ENCODE data around the gene METAP1D.

Gene METAP1D

GRCh38 chr2:172093416-172094293 lies 93.9 kb downstream of the METAP1D start:
- Histone ChIP-seq H3K36me3 (ENCODE audit: control insufficient read depth in 2 of 2, insufficient read depth in 2 of 2, low read length in 2 of 2) (no peaks in the 10 kb centered on the region), H3K4me3 (ENCODE audit: low read length in 2 of 2) (no peak overlapping the region), H3K27me3 (ENCODE audit: control insufficient read depth in 1 of 2, insufficient read depth in 2 of 2, low read length in 2 of 2) (peaks cover 88 to 100% of the 10 kb centered on the region in 2 donors), H3K9ac (ENCODE audit: low read length in 2 of 2) (no peak overlapping the region), H3K27ac (ENCODE audit: low read length) (no peak overlapping the region), H3K9me3 (ENCODE audit: control insufficient read depth in 2 of 2, low read length in 2 of 2) (no peaks in the 10 kb centered on the region), H3K4me1 (ENCODE audit: control insufficient read depth, insufficient read depth, low read length) (peaks cover 30% of the 10 kb centered on the region)

- Histone ChIP-seq H3K4me3 (ENCODE audit: low read length in 2 of 2) (peak overlapping the region; percentile 35 to 61), H3K27ac (ENCODE audit: low read length) (no peak overlapping the region)
Measured at GRCh38 chr2:172094294-172095145, 94.8 kb downstream of the METAP1D start.

GRCh38 chr2:172095146-172095904 lies 95.6 kb downstream of the METAP1D start:
- Histone ChIP-seq H3K9me3 (ENCODE audit: control insufficient read depth in 2 of 2, low read length in 2 of 2) (no peaks in the 10 kb centered on the region), H3K4me3 (ENCODE audit: low read length in 2 of 2) (peak overlapping the region; percentile 35 to 61), H3K36me3 (ENCODE audit: control insufficient read depth in 2 of 2, insufficient read depth in 2 of 2, low read length in 2 of 2) (no peaks in the 10 kb centered on the region), H3K4me1 (ENCODE audit: control insufficient read depth, insufficient read depth, low read length) (peaks cover 41% of the 10 kb centered on the region), H3K27me3 (ENCODE audit: control insufficient read depth in 1 of 2, insufficient read depth in 2 of 2, low read length in 2 of 2) (peaks cover 82 to 100% of the 10 kb centered on the region in 2 donors), H3K27ac (ENCODE audit: low read length) (no peak overlapping the region), H3K9ac (ENCODE audit: low read length in 2 of 2) (no peak overlapping the region)

More at GRCh38 chr2:172094294-172095145, 94.8 kb downstream of the METAP1D start:
- H3K4me1 ChIP-seq (ENCODE audit: control insufficient read depth, insufficient read depth, low read length) = peaks cover 36% of the 10 kb centered on the region
- H3K27me3 ChIP-seq (ENCODE audit: control insufficient read depth in 1 of 2, insufficient read depth in 2 of 2, low read length in 2 of 2) = peaks cover 86 to 100% of the 10 kb centered on the region in 2 donors
- H3K9me3 ChIP-seq (ENCODE audit: control insufficient read depth in 2 of 2, low read length in 2 of 2) = no peaks in the 10 kb centered on the region
- no peaks in the 10 kb centered on the region for H3K36me3 ChIP-seq (ENCODE audit: control insufficient read depth in 2 of 2, insufficient read depth in 2 of 2, low read length in 2 of 2)
- no peak overlapping the region for H3K9ac ChIP-seq (ENCODE audit: low read length in 2 of 2)

GRCh38 chr2:172095905-172096625 lies 96.3 kb downstream of the METAP1D start:
- Histone ChIP-seq H3K27me3 (ENCODE audit: control insufficient read depth in 1 of 2, insufficient read depth in 2 of 2, low read length in 2 of 2) (peaks cover 81 to 100% of the 10 kb centered on the region in 2 donors), H3K9me3 (ENCODE audit: control insufficient read depth in 2 of 2, low read length in 2 of 2) (no peaks in the 10 kb centered on the region), H3K9ac (ENCODE audit: low read length in 2 of 2) (no peak overlapping the region), H3K4me1 (ENCODE audit: control insufficient read depth, insufficient read depth, low read length) (peaks cover 49% of the 10 kb centered on the region), H3K27ac (ENCODE audit: low read length) (no peak overlapping the region), H3K36me3 (ENCODE audit: control insufficient read depth in 2 of 2, insufficient read depth in 2 of 2, low read length in 2 of 2) (no peaks in the 10 kb centered on the region), H3K4me3 (ENCODE audit: low read length in 2 of 2) (peak overlapping the region; percentile 17 to 59)

GRCh38 chr2:172096626-172097547 lies 97.1 kb downstream of the METAP1D start:
- Histone ChIP-seq H3K4me3 (ENCODE audit: low read length in 2 of 2) (peak overlapping the region; percentile 17 to 59), H3K27me3 (ENCODE audit: control insufficient read depth in 1 of 2, insufficient read depth in 2 of 2, low read length in 2 of 2) (peaks cover 82 to 100% of the 10 kb centered on the region in 2 donors), H3K9me3 (ENCODE audit: control insufficient read depth in 2 of 2, low read length in 2 of 2) (no peaks in the 10 kb centered on the region), H3K9ac (ENCODE audit: low read length in 2 of 2) (no peak overlapping the region), H3K4me1 (ENCODE audit: control insufficient read depth, insufficient read depth, low read length) (peaks cover 57% of the 10 kb centered on the region), H3K36me3 (ENCODE audit: control insufficient read depth in 2 of 2, insufficient read depth in 2 of 2, low read length in 2 of 2) (no peaks in the 10 kb centered on the region), H3K27ac (ENCODE audit: low read length) (no peak overlapping the region)

GRCh38 chr2:172097557-172098131 lies 97.9 kb downstream of the METAP1D start:
- H3K4me1 ChIP-seq (ENCODE audit: control insufficient read depth, insufficient read depth, low read length) = peaks cover 64% of the 10 kb centered on the region
- no peaks in the 10 kb centered on the region for H3K36me3 ChIP-seq (ENCODE audit: control insufficient read depth in 2 of 2, insufficient read depth in 2 of 2, low read length in 2 of 2)
- H3K9me3 ChIP-seq (ENCODE audit: control insufficient read depth in 2 of 2, low read length in 2 of 2) = no peaks in the 10 kb centered on the region
- no peak overlapping the region for H3K27ac ChIP-seq (ENCODE audit: low read length)
- peaks cover 78 to 100% of the 10 kb centered on the region in 2 donors for H3K27me3 ChIP-seq (ENCODE audit: control insufficient read depth in 1 of 2, insufficient read depth in 2 of 2, low read length in 2 of 2)
- no peak overlapping the region for H3K4me3 ChIP-seq (ENCODE audit: low read length in 2 of 2)
- no peak overlapping the region for H3K9ac ChIP-seq (ENCODE audit: low read length in 2 of 2)

- Histone ChIP-seq H3K9ac (ENCODE audit: low read length in 2 of 2) (no peak overlapping the region), H3K27me3 (ENCODE audit: control insufficient read depth in 1 of 2, insufficient read depth in 2 of 2, low read length in 2 of 2) (peaks cover 78 to 100% of the 10 kb centered on the region in 2 donors), H3K4me1 (ENCODE audit: control insufficient read depth, insufficient read depth, low read length) (peaks cover 69% of the 10 kb centered on the region), H3K36me3 (ENCODE audit: control insufficient read depth in 2 of 2, insufficient read depth in 2 of 2, low read length in 2 of 2) (no peaks in the 10 kb centered on the region), H3K4me3 (ENCODE audit: low read length in 2 of 2) (no peak overlapping the region), H3K9me3 (ENCODE audit: control insufficient read depth in 2 of 2, low read length in 2 of 2) (no peaks in the 10 kb centered on the region), H3K27ac (ENCODE audit: low read length) (no peak overlapping the region)
Measured at GRCh38 chr2:172098287-172098649, 98.5 kb downstream of the METAP1D start.

- Histone ChIP-seq H3K9ac (ENCODE audit: low read length in 2 of 2) (no peak overlapping the region), H3K9me3 (ENCODE audit: control insufficient read depth in 2 of 2, low read length in 2 of 2) (peaks cover 0 to 2% of the 10 kb centered on the region in 2 donors), H3K27ac (ENCODE audit: low read length) (no peak overlapping the region), H3K4me3 (ENCODE audit: low read length in 2 of 2) (peak overlapping the region in 1 of 2 donors; percentile 47), H3K4me1 (ENCODE audit: control insufficient read depth, insufficient read depth, low read length) (peaks cover 69% of the 10 kb centered on the region), H3K36me3 (ENCODE audit: control insufficient read depth in 2 of 2, insufficient read depth in 2 of 2, low read length in 2 of 2) (no peaks in the 10 kb centered on the region), H3K27me3 (ENCODE audit: control insufficient read depth in 1 of 2, insufficient read depth in 2 of 2, low read length in 2 of 2) (peaks cover 77 to 100% of the 10 kb centered on the region in 2 donors)
Measured at GRCh38 chr2:172098650-172099471, 99.1 kb downstream of the METAP1D start.

Data from stomach smooth muscle (tissue), 2 donors.